ENCODE results near the gene UNC45B. TPM values are rescaled to one million over a fixed set of nuclear protein-coding genes. Genes with fewer than 3 reads are reported as not detected.
"Not testable (repeated sequence)": the region's sequence is repeated elsewhere in the genome, so short reads cannot be mapped to it uniquely, and the experiment has no call there.

The UNC45B gene
- total and polyA plus RNA-seq, 2 donors (not counting 3 experiments of a cell fraction or from before 2014, with no cell fraction given): not detected

- BruUV-seq (replicated peaks): TSS peak; percentile 78
- Histone ChIP-seq H3K4me2 (ENCODE audit: insufficient read depth, low read length) (no peak overlapping the region), H3K4me3 (replicated peaks in 1 of 3; ENCODE audit: insufficient read depth in 1 of 3, low read depth in 1 of 3, low read length in 3 of 3) (no peak overlapping the region), H3K36me3 (ENCODE audit: control insufficient read depth in 2 of 2, extremely low read depth in 1 of 2, insufficient read depth in 2 of 2, low read length in 2 of 2) (no peaks in the 10 kb centered on the region), H3K79me2 (ENCODE audit: control insufficient read depth, insufficient read depth, low read length) (no peaks in the 10 kb centered on the region), H3K27ac (ENCODE audit: insufficient read depth, low read depth, low read length) (peak overlapping the region; percentile 35), H3K4me1 (ENCODE audit: control insufficient read depth, extremely low read depth, insufficient read depth, low read length) (peaks cover 5% of the 10 kb centered on the region), H3K27me3 (ENCODE audit: control insufficient read depth in 2 of 2, insufficient read depth in 2 of 2, low read length in 2 of 2) (no peaks in the 10 kb centered on the region), H3K9ac (replicated peaks; ENCODE audit: extremely low read depth, insufficient read depth, low read length) (no peak overlapping the region), H3K9me3 (replicated peaks; ENCODE audit: control insufficient read depth, insufficient read depth, low read length) (no peaks in the 10 kb centered on the region), H4K20me1 (replicated peaks; ENCODE audit: control insufficient read depth, extremely low read depth, insufficient read depth, low read length) (no peaks in the 10 kb centered on the region), H3K9me1 (replicated peaks; ENCODE audit: control insufficient read depth, extremely low read depth, insufficient read depth, low read length) (no peaks in the 10 kb centered on the region), H2AFZ (ENCODE audit: low read depth, low read length) (no peak overlapping the region)
- DNase-seq (ENCODE audit: low read depth, low spot score): peak; percentile 31
- POLR2A ChIA-PET: no interaction called here
- dilution Hi-C loops (cut with MboI; ENCODE audit: extremely low pct_ligation_motif_present, low sequenced_read_pairs) (no loop called here), intact Hi-C loops (cut with micrococcal nuclease) (loop anchor here (2.0 kb wide), 1 partner anchor 52 kb away; the partner anchor contains the start of gene SLFN5)
- no peak for FAIRE-seq
- no peak for TF ChIP-seq POLR2AphosphoS5 (IDR thresholded peaks at IDR 0.05; ENCODE audit: insufficient read depth, low read depth, low read length)
- peak; percentile 74 for TF ChIP-seq GATA2 (IDR thresholded peaks at IDR 0.05; ENCODE audit: insufficient read depth, insufficient read length, low read depth, low read length)
- CTCF ChIA-PET: interaction anchor here (0.8 to 1.2 kb wide), 2 partner anchors 10 to 348 kb away, joined by 3 to 4 read pairs; no protein-coding TSS in a partner anchor
Observed at GRCh38 chr17:35191001-35191695, 43.5 kb downstream of the UNC45B start.

- DNase-seq (ENCODE audit: low read depth, low spot score) (no peak), FAIRE-seq (peak; percentile 37)
- no TSS peak for BruUV-seq (replicated peaks)
- dilution Hi-C loops (cut with MboI; ENCODE audit: extremely low pct_ligation_motif_present, low sequenced_read_pairs): no loop called here
- Histone ChIP-seq H3K79me2 (ENCODE audit: control insufficient read depth, insufficient read depth, low read length) (no peaks in the 10 kb centered on the region), H3K4me2 (ENCODE audit: insufficient read depth, low read length) (no peak overlapping the region), H3K4me3 (replicated peaks in 1 of 3; ENCODE audit: insufficient read depth in 1 of 3, low read depth in 1 of 3, low read length in 3 of 3) (no peak overlapping the region), H3K9me1 (replicated peaks; ENCODE audit: control insufficient read depth, extremely low read depth, insufficient read depth, low read length) (no peaks in the 10 kb centered on the region), H3K27me3 (ENCODE audit: control insufficient read depth in 2 of 2, insufficient read depth in 2 of 2, low read length in 2 of 2) (no peaks in the 10 kb centered on the region), H3K36me3 (ENCODE audit: control insufficient read depth in 2 of 2, extremely low read depth in 1 of 2, insufficient read depth in 2 of 2, low read length in 2 of 2) (no peaks in the 10 kb centered on the region), H4K20me1 (replicated peaks; ENCODE audit: control insufficient read depth, extremely low read depth, insufficient read depth, low read length) (no peaks in the 10 kb centered on the region), H2AFZ (ENCODE audit: low read depth, low read length) (no peak overlapping the region), H3K4me1 (ENCODE audit: control insufficient read depth, extremely low read depth, insufficient read depth, low read length) (peaks cover 5% of the 10 kb centered on the region), H3K27ac (ENCODE audit: insufficient read depth, low read depth, low read length) (no peak overlapping the region), H3K9me3 (replicated peaks; ENCODE audit: control insufficient read depth, insufficient read depth, low read length) (no peaks in the 10 kb centered on the region), H3K9ac (replicated peaks; ENCODE audit: extremely low read depth, insufficient read depth, low read length) (no peak overlapping the region)
- TF ChIP-seq, protein P1, sequence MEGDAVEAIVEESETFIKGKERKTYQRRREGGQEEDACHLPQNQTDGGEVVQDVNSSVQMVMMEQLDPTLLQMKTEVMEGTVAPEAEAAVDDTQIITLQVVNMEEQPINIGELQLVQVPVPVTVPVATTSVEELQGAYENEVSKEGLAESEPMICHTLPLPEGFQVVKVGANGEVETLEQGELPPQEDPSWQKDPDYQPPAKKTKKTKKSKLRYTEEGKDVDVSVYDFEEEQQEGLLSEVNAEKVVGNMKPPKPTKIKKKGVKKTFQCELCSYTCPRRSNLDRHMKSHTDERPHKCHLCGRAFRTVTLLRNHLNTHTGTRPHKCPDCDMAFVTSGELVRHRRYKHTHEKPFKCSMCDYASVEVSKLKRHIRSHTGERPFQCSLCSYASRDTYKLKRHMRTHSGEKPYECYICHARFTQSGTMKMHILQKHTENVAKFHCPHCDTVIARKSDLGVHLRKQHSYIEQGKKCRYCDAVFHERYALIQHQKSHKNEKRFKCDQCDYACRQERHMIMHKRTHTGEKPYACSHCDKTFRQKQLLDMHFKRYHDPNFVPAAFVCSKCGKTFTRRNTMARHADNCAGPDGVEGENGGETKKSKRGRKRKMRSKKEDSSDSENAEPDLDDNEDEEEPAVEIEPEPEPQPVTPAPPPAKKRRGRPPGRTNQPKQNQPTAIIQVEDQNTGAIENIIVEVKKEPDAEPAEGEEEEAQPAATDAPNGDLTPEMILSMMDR (IDR thresholded peaks at IDR 0.05; ENCODE audit: extremely low read depth in 1 of 2, insufficient read depth in 1 of 2, low read depth in 1 of 2, low read length in 2 of 2): no peak
- TF ChIP-seq FOS (IDR thresholded peaks at IDR 0.05; ENCODE audit: borderline replicate concordance, insufficient read depth, low read length) (no peak), GATA2 (IDR thresholded peaks at IDR 0.05; ENCODE audit: insufficient read depth, insufficient read length, low read depth, low read length) (no peak), POLR2A (IDR thresholded peaks at IDR 0.05; ENCODE audit: low read depth, low read length) (no peak), EZH2 (IDR thresholded peaks at IDR 0.05; ENCODE audit: borderline replicate concordance, low read depth, low read length, severe bottlenecking) (no peak), POLR2AphosphoS5 (IDR thresholded peaks at IDR 0.05; ENCODE audit: insufficient read depth, low read depth, low read length) (no peak), JUN (IDR thresholded peaks at IDR 0.05; ENCODE audit: borderline replicate concordance, insufficient read depth, insufficient read length, low read depth) (no peak), MYC (IDR thresholded peaks at IDR 0.05; ENCODE audit: low read depth, low read length) (no peak)
- ChIA-PET CTCF (no interaction called here), POLR2A (no interaction called here)
- intact Hi-C loops (cut with micrococcal nuclease): no loop called here
Observed at GRCh38 chr17:35192708-35193107, 45.1 kb downstream of the UNC45B start.

GRCh38 chr17:35194001-35194400 lies 46.4 kb downstream of the UNC45B start, which contains the start of gene SLC35G3:
TSS of gene SLC35G3 (minus strand) at chr17:35194393. CDS start at chr17:35194307, 86 bp downstream.
- H3K9me3 ChIP-seq (replicated peaks; ENCODE audit: control insufficient read depth, insufficient read depth, low read length); DNase-seq (ENCODE audit: low read depth, low spot score); intact Hi-C loops (cut with micrococcal nuclease); H3K79me2 ChIP-seq (ENCODE audit: control insufficient read depth, insufficient read depth, low read length); POLR2A ChIA-PET; dilution Hi-C loops (cut with MboI; ENCODE audit: extremely low pct_ligation_motif_present, low sequenced_read_pairs); BruUV-seq (replicated peaks); H3K4me3 ChIP-seq (replicated peaks in 1 of 3; ENCODE audit: insufficient read depth in 1 of 3, low read depth in 1 of 3, low read length in 3 of 3); H3K9ac ChIP-seq (replicated peaks; ENCODE audit: extremely low read depth, insufficient read depth, low read length); H3K4me1 ChIP-seq (ENCODE audit: control insufficient read depth, extremely low read depth, insufficient read depth, low read length); H3K36me3 ChIP-seq (ENCODE audit: control insufficient read depth in 2 of 2, extremely low read depth in 1 of 2, insufficient read depth in 2 of 2, low read length in 2 of 2); CTCF ChIA-PET; H4K20me1 ChIP-seq (replicated peaks; ENCODE audit: control insufficient read depth, extremely low read depth, insufficient read depth, low read length); H3K27me3 ChIP-seq (ENCODE audit: control insufficient read depth in 2 of 2, insufficient read depth in 2 of 2, low read length in 2 of 2); H2AFZ ChIP-seq (ENCODE audit: low read depth, low read length); H3K9me1 ChIP-seq (replicated peaks; ENCODE audit: control insufficient read depth, extremely low read depth, insufficient read depth, low read length); H3K27ac ChIP-seq (ENCODE audit: insufficient read depth, low read depth, low read length); FAIRE-seq; H3K4me2 ChIP-seq (ENCODE audit: insufficient read depth, low read length): not testable (repeated sequence)

All from endothelial cell of umbilical vein (primary cell).